ENCODE results near the gene MTF1.
A peak's percentile ranks its signal among the peaks of the same experiment; 100 is the strongest.

Gene MTF1

GRCh38 chr1:37814252-37814651, 45.1 kb downstream of the MTF1 start:
- ATAC-seq (ENCODE audit: low read depth): no peak
- Histone ChIP-seq H3K27me3 (ENCODE audit: insufficient read depth, poor library complexity, severe bottlenecking) (no peaks in the 10 kb centered on the region), H3K9me3 (ENCODE audit: severe bottlenecking) (no peaks in the 10 kb centered on the region), H3K27ac (ENCODE audit: poor library complexity, severe bottlenecking) (no peak overlapping the region), H3K4me1 (ENCODE audit: insufficient read depth, poor library complexity, severe bottlenecking) (peaks cover 1% of the 10 kb centered on the region), H3K4me3 (ENCODE audit: severe bottlenecking) (no peak overlapping the region), H3K36me3 (ENCODE audit: low read depth) (peaks cover 33% of the 10 kb centered on the region)
- TF ChIP-seq, protein P1, sequence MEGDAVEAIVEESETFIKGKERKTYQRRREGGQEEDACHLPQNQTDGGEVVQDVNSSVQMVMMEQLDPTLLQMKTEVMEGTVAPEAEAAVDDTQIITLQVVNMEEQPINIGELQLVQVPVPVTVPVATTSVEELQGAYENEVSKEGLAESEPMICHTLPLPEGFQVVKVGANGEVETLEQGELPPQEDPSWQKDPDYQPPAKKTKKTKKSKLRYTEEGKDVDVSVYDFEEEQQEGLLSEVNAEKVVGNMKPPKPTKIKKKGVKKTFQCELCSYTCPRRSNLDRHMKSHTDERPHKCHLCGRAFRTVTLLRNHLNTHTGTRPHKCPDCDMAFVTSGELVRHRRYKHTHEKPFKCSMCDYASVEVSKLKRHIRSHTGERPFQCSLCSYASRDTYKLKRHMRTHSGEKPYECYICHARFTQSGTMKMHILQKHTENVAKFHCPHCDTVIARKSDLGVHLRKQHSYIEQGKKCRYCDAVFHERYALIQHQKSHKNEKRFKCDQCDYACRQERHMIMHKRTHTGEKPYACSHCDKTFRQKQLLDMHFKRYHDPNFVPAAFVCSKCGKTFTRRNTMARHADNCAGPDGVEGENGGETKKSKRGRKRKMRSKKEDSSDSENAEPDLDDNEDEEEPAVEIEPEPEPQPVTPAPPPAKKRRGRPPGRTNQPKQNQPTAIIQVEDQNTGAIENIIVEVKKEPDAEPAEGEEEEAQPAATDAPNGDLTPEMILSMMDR (IDR thresholded peaks at IDR 0.05; ENCODE audit: poor library complexity, severe bottlenecking): no peak
- DNase-seq (ENCODE audit: low spot score): no peak

- no peaks in the 10 kb centered on the region for H3K27me3 ChIP-seq (ENCODE audit: insufficient read depth, poor library complexity, severe bottlenecking)
- H3K36me3 ChIP-seq (ENCODE audit: low read depth): peaks cover 31% of the 10 kb centered on the region
- no peak overlapping the region for H3K4me3 ChIP-seq (ENCODE audit: severe bottlenecking)
- DNase-seq (ENCODE audit: low spot score): no peak
- no peak for ATAC-seq (ENCODE audit: low read depth)
- no peak overlapping the region for H3K27ac ChIP-seq (ENCODE audit: poor library complexity, severe bottlenecking)
- no peaks in the 10 kb centered on the region for H3K9me3 ChIP-seq (ENCODE audit: severe bottlenecking)
- H3K4me1 ChIP-seq (ENCODE audit: insufficient read depth, poor library complexity, severe bottlenecking): peaks cover 3% of the 10 kb centered on the region
- TF ChIP-seq, protein P1 (IDR thresholded peaks at IDR 0.05; ENCODE audit: poor library complexity, severe bottlenecking): no peak
Measured at GRCh38 chr1:37813529-37814145, 45.8 kb downstream of the MTF1 start.

- Histone ChIP-seq H3K9me3 (ENCODE audit: severe bottlenecking) (no peaks in the 10 kb centered on the region), H3K27ac (ENCODE audit: poor library complexity, severe bottlenecking) (no peak overlapping the region), H3K27me3 (ENCODE audit: insufficient read depth, poor library complexity, severe bottlenecking) (no peaks in the 10 kb centered on the region), H3K36me3 (ENCODE audit: low read depth) (peaks cover 25% of the 10 kb centered on the region), H3K4me3 (ENCODE audit: severe bottlenecking) (no peak overlapping the region), H3K4me1 (ENCODE audit: insufficient read depth, poor library complexity, severe bottlenecking) (peaks cover 3% of the 10 kb centered on the region)
- DNase-seq (ENCODE audit: low spot score) (no peak), ATAC-seq (ENCODE audit: low read depth) (no peak)
- TF ChIP-seq, protein P1 (IDR thresholded peaks at IDR 0.05; ENCODE audit: poor library complexity, severe bottlenecking): peak; percentile 72
Measured at GRCh38 chr1:37811027-37811655, 48.3 kb downstream of the MTF1 start.

- Histone ChIP-seq H3K27ac (ENCODE audit: poor library complexity, severe bottlenecking) (peak overlapping the region; percentile 65), H3K27me3 (ENCODE audit: insufficient read depth, poor library complexity, severe bottlenecking) (no peaks in the 10 kb centered on the region), H3K4me1 (ENCODE audit: insufficient read depth, poor library complexity, severe bottlenecking) (peaks cover 3% of the 10 kb centered on the region), H3K36me3 (ENCODE audit: low read depth) (peaks cover 36% of the 10 kb centered on the region), H3K9me3 (ENCODE audit: severe bottlenecking) (no peaks in the 10 kb centered on the region), H3K4me3 (ENCODE audit: severe bottlenecking) (no peak overlapping the region)
- DNase-seq (ENCODE audit: low spot score) (no peak), ATAC-seq (ENCODE audit: low read depth) (no peak)
- TF ChIP-seq, protein P1 (IDR thresholded peaks at IDR 0.05; ENCODE audit: poor library complexity, severe bottlenecking): no peak
Measured at GRCh38 chr1:37809942-37810341, 49.5 kb downstream of the MTF1 start.
